ENCODE measurements around the gene SLC27A2. TPM values are rescaled to one million over a fixed set of nuclear protein-coding genes. Genes with fewer than 3 reads are reported as not detected.

Gene SLC27A2
- total RNA-seq, 1 experiment from 2014 or later = not detected

DNA sequence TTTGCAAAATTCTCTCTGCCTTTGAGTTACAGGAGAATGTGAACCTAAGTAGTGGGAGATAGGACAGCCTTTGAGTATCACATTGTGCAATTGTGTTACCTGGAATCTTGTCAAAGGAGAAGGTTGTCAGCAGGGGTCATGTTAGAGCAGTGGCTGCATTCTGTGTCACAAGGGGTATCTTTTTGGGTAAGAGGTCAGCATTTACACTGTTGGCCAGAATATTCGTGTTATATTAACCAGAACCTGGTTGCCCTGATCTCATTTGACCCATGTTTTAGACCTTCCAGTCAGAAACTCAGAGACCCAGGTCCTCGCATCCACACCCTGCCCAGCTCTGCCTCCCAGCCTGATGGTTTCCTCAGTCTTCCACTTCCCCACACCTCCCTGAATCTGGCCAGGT lies 56.3 kb downstream of the SLC27A2 start:
- no peak for DNase-seq (ENCODE audit: low read depth)

DNA sequence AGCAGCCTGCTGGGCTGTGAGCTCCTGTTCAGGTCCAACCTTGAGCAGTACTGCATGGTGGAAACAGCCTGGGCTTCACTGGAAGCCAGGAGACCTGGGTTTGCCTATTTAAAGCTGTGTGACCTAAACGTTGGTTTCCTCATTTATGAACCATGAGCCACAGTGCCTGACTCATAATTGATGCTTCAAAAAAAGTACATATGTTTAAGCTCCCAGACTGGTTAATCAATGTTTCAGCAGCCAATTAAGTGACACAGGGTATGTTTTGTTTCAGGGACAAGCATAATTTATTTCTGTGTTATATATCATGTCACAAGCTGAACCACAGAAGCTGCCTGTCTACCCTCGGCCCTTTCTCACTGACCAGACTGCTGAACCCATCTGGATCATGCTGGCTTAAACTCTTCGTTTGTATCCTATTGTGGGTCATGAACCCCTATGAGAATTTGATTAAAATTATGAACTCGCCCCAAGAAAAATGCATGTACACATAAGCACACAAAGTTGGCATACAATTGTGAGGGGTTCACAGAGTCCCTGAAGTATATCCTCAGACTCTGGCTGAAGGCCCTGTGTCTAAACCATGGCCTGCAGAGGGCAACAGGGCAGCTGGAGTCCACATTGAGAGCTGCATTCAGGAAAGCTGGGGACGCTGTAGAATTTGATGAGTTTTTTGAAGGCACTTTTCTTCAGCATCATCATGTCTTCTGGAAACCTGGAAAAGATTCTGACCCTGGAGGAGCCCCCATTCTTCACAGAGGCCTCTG lies 59.9 kb downstream of the SLC27A2 start:
- peak; percentile 29 for DNase-seq (ENCODE audit: low read depth)

DNA sequence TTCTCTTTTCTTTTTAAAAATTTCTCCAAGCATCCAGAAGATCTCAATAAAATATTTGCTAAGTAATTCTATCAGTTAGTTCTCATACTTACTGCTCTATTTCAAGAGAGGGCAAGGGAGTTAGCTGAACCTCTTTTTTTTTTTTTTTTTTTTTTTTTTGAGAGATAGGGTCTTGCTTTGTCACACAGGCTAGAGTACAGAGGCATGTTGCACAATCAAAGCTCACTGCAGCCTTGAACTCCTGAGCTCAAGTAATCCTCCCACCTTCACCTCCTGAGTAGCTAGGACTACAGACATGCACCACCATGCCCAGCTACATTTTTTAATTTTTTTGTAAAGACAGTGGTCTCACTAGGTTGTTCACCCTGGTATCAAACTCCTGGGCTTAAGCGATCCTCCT lies 62.2 kb downstream of the SLC27A2 start:
- no peak for DNase-seq (ENCODE audit: low read depth)

- DNase-seq (ENCODE audit: low read depth) = no peak
Measured at GRCh38 chr15:50244959-50245624, 63.1 kb downstream of the SLC27A2 start.

GRCh38 chr15:50246631-50247030 lies 64.6 kb downstream of the SLC27A2 start:
- no peak for DNase-seq (ENCODE audit: low read depth)

DNA sequence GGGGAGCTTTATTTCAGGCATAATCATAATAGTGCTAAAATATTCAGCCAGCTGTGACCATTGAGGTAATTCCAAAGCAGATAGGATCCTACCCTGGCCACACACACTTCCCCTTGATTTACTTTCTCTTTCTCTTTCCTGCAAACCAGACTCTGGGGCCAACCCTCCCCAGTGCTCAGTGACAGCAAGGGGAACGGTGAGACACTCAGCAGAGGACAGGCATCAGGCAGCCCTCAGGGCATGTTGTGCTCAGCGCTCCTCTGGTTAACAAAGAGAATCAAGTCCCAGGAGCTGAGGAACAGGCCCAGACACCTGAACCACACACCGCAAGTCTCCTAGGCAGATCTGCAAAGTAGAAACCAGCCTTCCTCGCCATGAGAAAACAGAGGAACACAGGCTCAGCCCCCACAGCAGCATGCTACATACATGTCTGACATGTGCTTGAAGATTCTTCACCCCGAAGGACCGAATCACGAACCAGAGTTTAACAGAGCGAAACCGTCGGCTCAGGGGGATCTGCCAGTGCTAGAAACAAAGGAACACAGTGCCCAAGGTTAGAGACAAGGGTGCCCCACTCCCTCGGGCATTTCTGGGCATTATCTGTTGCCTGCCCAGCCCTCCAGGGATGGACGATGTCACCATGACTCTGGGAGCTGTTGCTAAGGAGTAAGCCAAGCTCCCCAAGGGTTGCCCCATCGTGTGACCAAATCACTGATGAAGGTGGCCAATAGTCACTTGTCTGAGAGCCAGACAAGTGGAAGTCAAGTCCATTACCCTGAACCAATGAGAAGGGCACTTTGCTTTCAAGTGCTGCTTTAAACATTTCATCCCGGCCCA lies 66.0 kb downstream of the SLC27A2 start:
- DNase-seq (ENCODE audit: low read depth) = no peak

DNA sequence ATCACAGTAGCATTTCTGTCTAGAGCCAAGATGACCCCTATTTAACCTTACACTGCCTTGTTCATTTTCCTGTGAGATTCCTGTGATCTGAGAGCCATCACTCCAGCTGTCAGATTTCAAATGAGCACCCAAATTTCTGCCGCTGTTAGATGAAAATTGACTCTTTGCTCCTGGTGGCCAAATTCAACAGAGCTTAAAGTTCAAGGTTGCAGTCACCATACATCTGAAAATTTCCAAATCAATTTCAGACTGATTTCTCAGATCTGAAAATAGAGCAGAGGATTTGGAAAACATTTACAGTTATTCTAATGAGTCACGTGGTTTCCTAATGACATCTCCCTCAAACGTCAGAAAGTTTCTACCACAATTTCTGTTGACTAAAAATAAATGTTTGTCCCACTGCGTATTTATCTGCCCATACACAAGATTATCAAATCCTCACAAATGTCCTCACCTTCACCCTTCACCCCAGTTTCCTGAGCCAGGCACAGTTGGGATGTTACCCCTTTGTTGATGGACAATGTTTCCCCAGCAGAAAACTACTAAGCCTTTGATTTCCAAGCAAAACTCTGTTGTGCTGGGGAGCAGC lies 67.1 kb downstream of the SLC27A2 start:
- DNase-seq (ENCODE audit: low read depth) = peak; percentile 18

DNA sequence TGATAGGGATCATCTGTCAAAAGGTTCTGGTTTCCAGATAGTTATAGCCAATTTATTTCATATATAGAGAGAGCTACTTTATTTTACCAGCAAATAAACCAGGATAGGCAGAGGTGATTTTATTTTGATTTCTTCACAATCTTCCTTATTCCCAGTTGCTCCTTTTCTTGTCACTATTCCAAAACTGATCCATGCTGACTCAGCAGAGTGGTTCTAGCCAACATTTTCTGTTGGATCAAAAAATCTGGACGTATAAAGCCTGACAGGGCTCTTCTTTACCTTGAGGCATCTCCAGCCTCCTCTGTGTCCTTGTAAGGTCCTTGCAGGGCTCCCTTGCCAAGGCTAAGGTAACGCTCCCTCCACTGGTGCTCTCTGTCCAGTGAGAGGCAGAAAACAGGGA lies 67.7 kb downstream of the SLC27A2 start:
- no peak for DNase-seq (ENCODE audit: low read depth)

- no peak for DNase-seq (ENCODE audit: low read depth)
Measured at GRCh38 chr15:50250760-50251394, 68.9 kb downstream of the SLC27A2 start.

DNA sequence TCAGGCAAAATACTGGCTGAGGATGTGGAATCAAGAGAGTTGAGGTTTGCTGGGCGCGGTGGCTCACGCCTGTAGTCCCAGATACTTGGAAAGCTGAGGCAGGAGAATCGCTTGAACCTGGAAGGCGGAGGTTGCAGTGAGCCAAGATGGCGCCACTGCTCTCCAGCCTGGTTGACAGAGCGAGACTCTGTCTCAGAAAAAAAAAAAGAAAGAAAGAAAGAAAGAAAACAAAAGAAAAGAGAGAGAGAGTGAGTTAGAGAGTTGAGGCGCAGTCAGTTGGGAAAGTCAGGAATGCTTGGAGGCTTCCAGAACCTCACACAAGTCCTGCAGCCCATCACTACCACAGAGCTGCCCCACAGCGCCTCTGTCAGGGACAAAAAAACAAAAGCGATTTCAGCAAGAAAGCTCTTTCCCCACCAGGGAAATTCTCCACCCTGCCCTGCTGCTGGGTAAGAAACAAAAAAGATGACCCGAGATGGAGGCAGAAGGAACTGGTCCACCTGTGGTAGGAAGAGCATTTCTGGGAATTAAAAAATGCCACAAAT lies 69.7 kb downstream of the SLC27A2 start:
- peak; percentile 14 for DNase-seq (ENCODE audit: low read depth)

DNA sequence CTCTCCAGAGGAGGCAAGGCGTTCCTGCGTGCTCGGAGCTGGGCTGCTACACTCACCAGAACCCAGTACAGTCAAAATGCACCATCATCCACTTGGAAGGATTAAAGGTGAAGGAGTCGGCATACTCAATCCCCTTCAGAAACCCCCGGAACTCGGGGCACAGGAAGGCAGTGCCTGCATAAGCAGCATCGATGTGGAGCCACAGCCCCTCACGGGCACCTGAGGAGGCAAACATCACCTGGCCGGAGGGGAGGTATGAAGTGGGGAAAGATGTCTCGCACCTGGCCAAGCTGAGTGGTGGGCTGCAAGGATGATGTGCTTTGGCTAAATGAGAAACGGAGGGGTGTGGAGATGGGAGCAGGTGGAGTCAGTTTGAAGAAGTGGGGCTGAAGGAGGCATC lies 70.6 kb downstream of the SLC27A2 start:
- no peak for DNase-seq (ENCODE audit: low read depth)

- peak; percentile 86 for DNase-seq (ENCODE audit: low read depth)
Measured at GRCh38 chr15:50256188-50257041, 74.4 kb downstream of the SLC27A2 start.

DNA sequence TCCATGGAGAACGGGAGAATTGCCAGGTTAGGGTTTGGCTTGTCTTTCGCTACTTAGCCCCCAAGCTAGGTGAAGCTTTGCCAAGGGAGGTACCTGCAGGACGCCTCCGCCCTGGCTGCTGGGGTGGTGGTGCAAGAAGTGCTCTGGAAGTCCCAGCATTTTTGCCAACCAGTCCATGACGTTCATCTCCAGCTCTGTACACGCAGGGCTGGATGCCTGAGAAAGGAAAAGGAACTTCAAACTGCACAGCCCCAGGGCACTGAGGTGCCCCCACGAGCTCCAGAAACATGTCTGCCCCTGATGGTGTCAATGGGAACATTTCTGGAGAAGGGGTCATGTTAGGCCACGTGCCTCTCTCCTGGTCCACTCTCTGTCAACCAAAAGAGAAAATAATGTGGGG lies 75.3 kb downstream of the SLC27A2 start:
- DNase-seq (ENCODE audit: low read depth) = no peak

DNA sequence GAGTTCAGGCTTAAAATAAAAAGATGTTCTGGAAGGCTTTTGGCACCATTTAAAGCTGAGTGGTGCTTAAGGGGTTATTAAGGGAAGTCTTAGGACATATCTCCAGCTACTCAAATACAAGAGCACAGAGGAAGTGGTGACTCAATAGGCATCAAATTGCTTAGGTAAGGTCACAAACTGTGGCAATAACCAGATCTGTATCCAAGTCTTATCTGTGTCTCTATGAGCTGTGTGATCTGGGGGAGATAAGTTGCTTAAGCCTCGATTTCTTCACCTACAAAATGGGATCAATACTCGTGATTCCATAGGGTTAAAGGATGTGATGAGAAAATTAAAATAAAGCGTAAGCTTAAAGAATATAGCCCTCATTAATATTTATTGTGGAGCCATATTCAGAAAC lies 75.9 kb downstream of the SLC27A2 start:
- peak; percentile 61 for DNase-seq (ENCODE audit: low read depth)

DNA sequence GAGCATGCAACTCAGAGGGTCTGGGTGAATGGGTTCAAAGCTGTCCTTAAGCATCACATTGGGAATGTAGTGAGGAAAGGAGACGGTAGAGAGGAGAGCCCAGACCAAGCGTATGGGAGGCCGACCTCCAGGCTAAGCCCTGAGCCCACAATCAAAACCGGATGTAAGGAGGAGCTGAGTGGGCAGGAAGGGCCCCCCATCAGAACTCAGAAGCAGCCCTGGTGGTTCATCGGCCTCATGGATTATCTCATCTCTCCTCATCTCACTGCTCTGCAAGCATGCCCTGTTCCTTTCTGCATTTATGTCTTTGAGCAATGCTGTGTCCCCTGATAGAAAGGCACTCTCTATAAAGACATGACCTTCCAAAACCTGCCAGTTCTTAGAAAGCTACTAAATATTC lies 77.3 kb downstream of the SLC27A2 start:
- DNase-seq (ENCODE audit: low read depth) = no peak

DNA sequence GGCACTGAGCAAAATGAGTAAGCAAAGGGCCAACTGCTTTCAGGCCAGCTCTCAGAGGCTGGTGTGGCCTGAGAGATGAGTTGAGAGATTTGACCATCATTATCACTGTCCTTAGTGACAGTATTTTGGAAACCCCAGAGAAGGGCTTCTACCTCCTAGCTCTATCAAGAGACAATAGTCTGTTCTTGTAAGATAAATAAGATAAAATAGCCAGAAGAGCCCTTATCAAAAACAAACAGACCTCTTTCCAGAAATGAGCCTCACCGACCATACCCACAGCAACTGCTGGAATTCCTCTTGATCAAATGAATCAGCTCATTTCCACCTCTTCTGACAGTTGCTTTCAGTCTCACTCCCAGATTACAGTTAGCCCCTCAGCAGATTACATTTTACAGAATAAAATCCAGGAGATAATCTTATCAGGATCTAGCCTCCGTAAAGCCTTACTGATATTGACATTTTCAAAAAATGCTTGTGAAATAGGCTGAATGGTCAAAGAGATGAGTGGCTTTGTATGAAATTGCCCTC lies 79.0 kb downstream of the SLC27A2 start:
- no peak for DNase-seq (ENCODE audit: low read depth)

GRCh38 chr15:50261981-50262380 lies 80.0 kb downstream of the SLC27A2 start:
- no peak for DNase-seq (ENCODE audit: low read depth)

DNA sequence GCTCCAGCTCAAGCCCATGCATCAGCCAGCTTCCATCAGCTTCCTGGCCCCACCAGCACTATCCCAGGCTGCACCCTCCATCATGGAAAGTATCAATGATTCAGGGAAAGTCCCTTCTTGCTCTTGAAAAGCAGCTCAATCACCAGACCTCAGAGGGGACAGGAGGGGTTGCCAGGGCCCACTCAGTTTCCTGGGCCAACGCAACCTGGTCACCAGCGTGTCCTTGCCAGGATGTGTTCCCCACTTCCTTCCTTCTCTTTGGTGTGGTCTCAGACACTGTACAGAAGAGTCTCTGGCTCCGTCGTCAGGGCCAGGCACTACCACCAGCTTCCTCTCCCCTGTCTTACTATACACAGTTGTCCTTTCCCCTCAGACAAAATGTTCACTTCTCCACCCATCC lies 80.5 kb downstream of the SLC27A2 start:
- no peak for DNase-seq (ENCODE audit: low read depth)

- no peak for DNase-seq (ENCODE audit: low read depth)
Measured at GRCh38 chr15:50265620-50266019, 83.6 kb downstream of the SLC27A2 start, which contains the start of gene HDC. Gene HDC (minus strand): TSS chr15:50265726. CDS start chr15:50265623, 103 bp downstream.

- DNase-seq (ENCODE audit: low read depth) = no peak
Measured at GRCh38 chr15:50267577-50267976, 85.6 kb downstream of the SLC27A2 start.
